ENCODE measurements around the gene CAV2.

Gene CAV2

GRCh38 chr7:116496653-116497052 is 2.9 kb upstream of the CAV2 start:
- TF ChIP-seq CTCF (conservative IDR thresholded peaks at IDR 0.05) (no peak), ZFX (IDR thresholded peaks at IDR 0.05) (no peak)

GRCh38 chr7:116497708-116498107 is 1.8 kb upstream of the CAV2 start:
- TF ChIP-seq ZFX (IDR thresholded peaks at IDR 0.05): no peak
- no peak for TF ChIP-seq CTCF (conservative IDR thresholded peaks at IDR 0.05)

More at GRCh38 chr7:116496653-116497052, 2.9 kb upstream of the CAV2 start:
- no peak overlapping the region for H3K27ac ChIP-seq

GRCh38 chr7:116500078-116500853 is 728 bp downstream of the CAV2 start:
- H3K27ac ChIP-seq: no peak overlapping the region
- TF ChIP-seq ZFX (IDR thresholded peaks at IDR 0.05) (no peak), CTCF (conservative IDR thresholded peaks at IDR 0.05) (no peak)

More at GRCh38 chr7:116497708-116498107, 1.8 kb upstream of the CAV2 start:
- H3K27ac ChIP-seq: no peak overlapping the region

- H3K27ac ChIP-seq: no peak overlapping the region
- TF ChIP-seq ZFX (IDR thresholded peaks at IDR 0.05) (no peak), CTCF (conservative IDR thresholded peaks at IDR 0.05) (no peak)
These were observed 2.1 kb downstream of the CAV2 start for GRCh38 chr7:116501425-116502167.

- H3K27ac ChIP-seq: no peak overlapping the region
- TF ChIP-seq CTCF (conservative IDR thresholded peaks at IDR 0.05): no peak
- no peak for TF ChIP-seq ZFX (IDR thresholded peaks at IDR 0.05)
These were observed 2.9 kb downstream of the CAV2 start for GRCh38 chr7:116502201-116503096.

- H3K27ac ChIP-seq: no peak overlapping the region
- no peak for TF ChIP-seq ZFX (IDR thresholded peaks at IDR 0.05)
- no peak for TF ChIP-seq CTCF (conservative IDR thresholded peaks at IDR 0.05)
These were observed 4.3 kb downstream of the CAV2 start for GRCh38 chr7:116503835-116504234.
